Neuronal stem cell (in vitro differentiated cells): Measurements from ENCODE around the gene HSD11B2.
A peak's percentile ranks its signal among the peaks of the same experiment; 100 is the strongest.

Experiments used
- DNase-seq: peaks from one replicate; pipeline ENCODE4 v3.0.0-alpha.2; 2013; ENCODE audit warnings: low spot score
- H2AFZ ChIP-seq: one replicate; pipeline ENCODE4 v1.6.1; 2013; ENCODE audit warnings: mild to moderate bottlenecking, low read length, inconsistent platforms
- H2AK5ac ChIP-seq: 2 replicates; pipeline ENCODE4 v1.6.1; 2013; ENCODE audit warnings: low read depth, mild to moderate bottlenecking, inconsistent platforms, low read length, moderate library complexity, mixed read lengths
- H2BK120ac ChIP-seq: 2 replicates; pipeline ENCODE4 v1.6.1; 2013; ENCODE audit warnings: low read depth, mild to moderate bottlenecking, inconsistent platforms, low read length, moderate library complexity, mixed read lengths
- H2BK12ac ChIP-seq: one replicate; pipeline ENCODE4 v1.6.1; 2013; ENCODE audit warnings: low read length, inconsistent platforms
- H2BK15ac ChIP-seq: 2 replicates; pipeline ENCODE4 v1.6.1; 2013; ENCODE audit warnings: mild to moderate bottlenecking, low read length, inconsistent platforms, mixed read lengths
- H2BK5ac ChIP-seq: one replicate; pipeline ENCODE4 v1.6.1; 2013; ENCODE audit warnings: inconsistent platforms, mild to moderate bottlenecking, low read length, moderate library complexity
- H3K14ac ChIP-seq: one replicate; pipeline ENCODE4 v1.6.1; 2013; ENCODE audit warnings: low read length, inconsistent platforms
- H3K18ac ChIP-seq: 2 replicates; pipeline ENCODE4 v1.6.1; 2013; ENCODE audit warnings: low read length, inconsistent platforms
- H3K23ac ChIP-seq: 2 replicates; pipeline ENCODE4 v1.6.1; 2013; ENCODE audit warnings: low read depth, mild to moderate bottlenecking, mixed read lengths, low read length, inconsistent platforms; ENCODE audit not compliant: poor library complexity
- H3K27ac ChIP-seq: replicated peaks from 3 replicates; pipeline ENCODE4 v1.5.1; 2013; ENCODE audit warnings: low read length, inconsistent platforms
- H3K27me3 ChIP-seq, 3 experiments: 2 replicates each; pipeline ENCODE4 v1.6.1; 2013; ENCODE audit warnings: low read length in 3 of 3, mild to moderate bottlenecking in 2 of 3, inconsistent platforms in 1 of 3, low read depth in 1 of 3, mixed read lengths in 1 of 3, moderate library complexity in 1 of 3; ENCODE audit not compliant: control insufficient read depth in 3 of 3, insufficient read depth in 3 of 3
- H3K36me3 ChIP-seq, 2 donors: replicated peaks in 1 of 2; 2 replicates each; pipeline ENCODE4 v1.6.1; 2013; ENCODE audit warnings: low read length in 2 of 2; ENCODE audit not compliant: control insufficient read depth in 2 of 2, insufficient read depth in 2 of 2
- H3K4ac ChIP-seq: 2 replicates; pipeline ENCODE4 v1.6.1; 2013; ENCODE audit warnings: inconsistent platforms, mild to moderate bottlenecking, low read length, moderate library complexity
- H3K4me1 ChIP-seq, 2 donors: 1 replicate in 1 of 2; 2 replicates in 1 of 2; pipeline ENCODE4 v1.6.1; 2013; ENCODE audit warnings: low read length in 2 of 2, low read depth in 1 of 2; ENCODE audit not compliant: control insufficient read depth in 2 of 2, insufficient read depth in 1 of 2
- H3K4me2 ChIP-seq: one replicate; pipeline ENCODE4 v1.6.1; 2013; ENCODE audit warnings: mild to moderate bottlenecking, low read length, inconsistent platforms; ENCODE audit not compliant: insufficient read depth, poor library complexity, severe bottlenecking
- H3K4me3 ChIP-seq, 2 donors: 2 replicates each; pipeline ENCODE4 v1.5.1; 2013; ENCODE audit warnings: low read length in 2 of 2, mild to moderate bottlenecking in 2 of 2, inconsistent platforms in 1 of 2, moderate library complexity in 1 of 2
- H3K79me1 ChIP-seq: one replicate; pipeline ENCODE4 v1.6.1; 2013; ENCODE audit warnings: low read depth, mild to moderate bottlenecking, inconsistent platforms, low read length, moderate library complexity
- H3K9ac ChIP-seq: one replicate; pipeline ENCODE4 v1.6.1; 2013; ENCODE audit warnings: mild to moderate bottlenecking, low read depth, low read length, inconsistent platforms; ENCODE audit not compliant: poor library complexity
- H3K9me3 ChIP-seq, 2 donors: replicated peaks in 1 of 2; 2 replicates each; pipeline versions ENCODE3 to v1.6.1; 2013; ENCODE audit warnings: low read length in 2 of 2, mild to moderate bottlenecking in 2 of 2, inconsistent platforms in 1 of 2, low read depth in 1 of 2, mixed read lengths in 1 of 2, moderate library complexity in 1 of 2; ENCODE audit not compliant: control insufficient read depth in 2 of 2, insufficient read depth in 1 of 2
- H4K8ac ChIP-seq: one replicate; pipeline ENCODE4 v1.6.1; 2013; ENCODE audit warnings: low read depth, mild to moderate bottlenecking, inconsistent platforms, low read length, moderate library complexity
- H4K91ac ChIP-seq: one replicate; pipeline ENCODE4 v1.6.1; 2013; ENCODE audit warnings: low read length, low read depth, mild to moderate bottlenecking, inconsistent platforms; ENCODE audit not compliant: poor library complexity
- WGBS, 2 donors: extraction: QIAGEN DNeasy Blood & Tissue Kit; methylation state at CpG; one replicate each; pipeline ENCODE4 v1.1.7; 2013; ENCODE audit warnings: missing lambda C conversion rate in 2 of 2, mixed read lengths in 1 of 2; ENCODE audit not compliant: insufficient read length in 2 of 2, insufficient replicate concordance in 1 of 2; ENCODE audit errors: extremely low coverage in 2 of 2; 5-methylcytosine and 5-hydroxymethylcytosine counted together

HSD11B2 gene

DNA sequence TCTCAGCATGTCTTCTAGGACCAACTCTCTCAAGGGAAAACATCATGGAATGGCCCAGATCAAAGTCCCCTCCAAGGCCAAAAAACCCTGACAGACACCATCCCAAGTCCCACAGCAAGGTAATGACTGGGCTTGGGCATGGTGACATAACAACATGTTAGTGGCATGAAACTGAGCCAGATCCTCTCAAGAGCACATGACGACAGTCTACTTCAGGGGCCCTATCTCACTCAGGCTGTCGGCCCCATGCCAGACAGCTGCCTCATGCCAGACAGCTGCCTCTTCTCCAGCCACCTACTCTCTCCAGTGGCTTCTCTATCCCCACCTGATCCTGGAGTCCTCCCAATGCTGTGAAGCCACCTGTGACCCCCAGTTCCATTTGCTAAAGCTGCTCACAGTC is 18.4 kb downstream of the HSD11B2 start:
- no peak for DNase-seq

DNA sequence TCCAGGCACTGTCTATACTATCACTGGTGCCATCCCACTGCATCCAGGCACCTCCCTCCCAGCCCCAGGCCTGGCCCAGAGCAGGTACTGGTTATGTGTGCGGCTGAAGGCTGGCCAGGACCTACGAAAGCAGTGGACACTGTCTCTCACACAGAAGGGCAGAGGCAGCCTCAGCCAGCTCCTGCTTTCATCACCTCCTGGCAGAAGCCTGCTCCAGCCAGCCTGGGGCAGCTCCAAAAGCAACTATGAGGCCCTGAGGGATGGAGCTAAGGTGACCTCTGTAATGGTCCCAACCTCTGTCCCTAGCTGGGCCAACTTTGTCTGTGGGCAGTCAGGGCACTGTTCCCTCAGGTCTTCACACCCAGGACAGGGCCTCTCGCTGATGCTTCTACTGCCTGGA is 18.8 kb downstream of the HSD11B2 start:
- H2BK12ac ChIP-seq = no peak overlapping the region
- H3K4me3 ChIP-seq = no peak overlapping the region
- H3K27me3 ChIP-seq = no peaks in the 10 kb centered on the region

More for the DNA sequence above, 18.4 kb downstream of the HSD11B2 start:
- Histone ChIP-seq H3K27me3 (no peaks in the 10 kb centered on the region), H2AFZ (no peak overlapping the region), H3K27ac (no peak overlapping the region), H3K18ac (no peak overlapping the region), H3K4me3 (no peak overlapping the region), H3K4me2 (no peak overlapping the region), H2BK5ac (no peak overlapping the region), H3K14ac (no peak overlapping the region), H3K9ac (peak overlapping the region; percentile 53), H4K8ac (no peak overlapping the region), H3K36me3 (peaks cover 0 to 44% of the 10 kb centered on the region in 2 donors), H2BK12ac (no peak overlapping the region), H4K91ac (no peak overlapping the region), H3K23ac (peak overlapping the region; percentile 11), H2BK15ac (no peak overlapping the region), H3K9me3 (no peaks in the 10 kb centered on the region), H3K4me1 (peaks cover 6 to 7% of the 10 kb centered on the region in 2 donors), H3K79me1 (peaks cover 4% of the 10 kb centered on the region), H3K4ac (no peak overlapping the region), H2AK5ac (no peak overlapping the region), H2BK120ac (no peak overlapping the region)
- no CpG with 5 or more reads among the region's 2 CpGs for WGBS, 2 donors

DNA sequence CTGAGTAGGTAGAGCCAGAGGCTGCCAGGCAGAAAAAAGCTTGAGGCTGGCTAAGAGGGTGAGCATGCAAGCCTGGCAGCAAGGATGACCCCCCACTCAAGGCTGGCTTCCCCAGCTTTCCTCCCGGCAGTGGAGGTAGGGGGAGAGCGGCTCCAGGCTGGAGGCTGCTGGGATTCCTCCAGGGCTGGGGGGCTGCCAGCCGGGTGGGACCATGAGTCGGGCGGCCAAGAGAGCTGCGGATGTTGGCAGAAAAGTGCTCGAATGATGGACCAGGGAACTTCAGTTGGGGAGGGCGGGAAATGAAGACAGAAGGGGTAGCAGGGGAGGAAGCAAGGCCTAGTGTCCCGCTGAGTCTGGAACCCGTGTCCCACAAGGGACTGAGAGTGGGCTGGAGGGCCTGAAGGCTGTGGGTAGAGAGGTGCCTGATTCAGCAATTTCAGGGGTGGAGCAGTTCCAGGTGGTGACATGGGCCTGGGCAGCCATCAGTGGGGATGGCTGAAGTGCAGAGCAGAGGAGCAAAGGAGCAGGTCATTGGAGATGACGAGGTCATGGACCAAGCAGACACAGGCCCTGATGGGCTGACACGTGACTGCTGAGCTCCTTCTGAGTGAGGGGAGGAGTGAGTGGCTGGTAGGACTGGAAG is 20.3 kb downstream of the HSD11B2 start:
- DNase-seq = no peak
- Histone ChIP-seq H2BK5ac (no peak overlapping the region), H2BK120ac (no peak overlapping the region), H3K14ac (no peak overlapping the region), H3K4ac (no peak overlapping the region), H3K9ac (no peak overlapping the region), H3K4me1 (peaks cover 3 to 7% of the 10 kb centered on the region in 2 donors), H3K27ac (no peak overlapping the region), H3K9me3 (no peaks in the 10 kb centered on the region), H4K91ac (no peak overlapping the region), H2AK5ac (no peak overlapping the region), H3K18ac (no peak overlapping the region), H3K4me3 (no peak overlapping the region), H3K36me3 (peaks cover 0 to 41% of the 10 kb centered on the region in 2 donors), H3K23ac (no peak overlapping the region), H2AFZ (no peak overlapping the region), H4K8ac (no peak overlapping the region), H3K4me2 (no peak overlapping the region), H3K79me1 (peaks cover 3% of the 10 kb centered on the region), H2BK15ac (no peak overlapping the region), H2BK12ac (no peak overlapping the region), H3K27me3 (no peaks in the 10 kb centered on the region)
- WGBS, 2 donors = no CpG with 5 or more reads among the region's 12 CpGs

More for the DNA sequence above, 18.8 kb downstream of the HSD11B2 start:
- Histone ChIP-seq H3K36me3 (peaks cover 0 to 41% of the 10 kb centered on the region in 2 donors), H2AK5ac (no peak overlapping the region), H3K79me1 (peaks cover 4% of the 10 kb centered on the region), H2BK15ac (no peak overlapping the region), H3K9me3 (no peaks in the 10 kb centered on the region), H2AFZ (no peak overlapping the region), H2BK5ac (no peak overlapping the region), H3K27ac (no peak overlapping the region), H3K18ac (no peak overlapping the region), H3K4ac (no peak overlapping the region), H2BK120ac (no peak overlapping the region), H3K9ac (peak overlapping the region; percentile 53), H3K14ac (no peak overlapping the region), H4K8ac (no peak overlapping the region), H3K23ac (peak overlapping the region; percentile 11), H4K91ac (no peak overlapping the region), H3K4me2 (no peak overlapping the region), H3K4me1 (peaks cover 3 to 7% of the 10 kb centered on the region in 2 donors)
- DNase-seq = no peak
- WGBS, 2 donors = no CpG with 5 or more reads among the region's 3 CpGs

DNA sequence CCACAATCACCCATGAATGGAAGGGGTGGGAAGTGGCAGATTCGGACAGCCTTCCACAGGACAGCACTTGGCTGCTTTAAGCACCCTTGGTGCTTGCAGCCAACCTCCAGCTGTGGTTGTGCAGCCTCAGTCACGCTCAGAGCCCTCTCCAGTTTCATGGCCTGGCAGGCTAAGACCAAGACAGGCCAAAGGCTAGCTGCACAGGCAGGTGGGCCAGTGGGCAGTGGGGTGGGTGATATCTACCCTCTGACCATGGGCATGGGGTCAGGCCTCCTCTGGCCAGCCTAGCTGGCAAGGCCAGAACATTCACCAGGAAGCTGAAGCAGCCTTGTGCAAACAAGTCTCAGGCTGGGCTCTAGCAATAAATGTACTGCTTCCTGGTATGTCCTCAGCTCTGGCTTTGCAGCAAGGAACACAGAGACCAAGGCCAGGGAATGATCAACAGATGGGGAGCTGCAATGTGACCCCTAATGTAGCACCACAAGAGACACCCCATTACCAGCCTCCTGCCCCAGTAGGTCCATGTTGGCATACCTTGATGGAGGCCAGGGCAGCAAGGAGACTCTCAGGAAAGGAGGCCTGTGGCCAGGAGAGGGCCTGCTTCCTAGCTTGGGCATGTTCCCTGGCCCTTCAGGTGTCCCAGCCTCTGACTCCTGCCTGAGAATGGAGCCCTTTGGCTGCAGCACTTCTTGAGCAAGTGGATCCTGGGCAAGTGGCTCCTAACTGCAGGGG is 20.9 kb downstream of the HSD11B2 start:
- DNase-seq = no peak
- Histone ChIP-seq H3K9ac (no peak overlapping the region), H3K14ac (no peak overlapping the region), H3K4me2 (no peak overlapping the region), H2BK120ac (no peak overlapping the region), H2BK15ac (no peak overlapping the region), H3K4me3 (no peak overlapping the region), H3K36me3 (peaks cover 0 to 41% of the 10 kb centered on the region in 2 donors), H3K18ac (no peak overlapping the region), H3K4ac (no peak overlapping the region), H3K27me3 (no peaks in the 10 kb centered on the region), H3K9me3 (no peaks in the 10 kb centered on the region), H2AFZ (no peak overlapping the region), H4K8ac (no peak overlapping the region), H4K91ac (no peak overlapping the region), H3K79me1 (peaks cover 3% of the 10 kb centered on the region), H2BK12ac (no peak overlapping the region), H3K27ac (no peak overlapping the region), H3K4me1 (peaks cover 3 to 7% of the 10 kb centered on the region in 2 donors), H3K23ac (no peak overlapping the region), H2BK5ac (peak overlapping the region; percentile 7), H2AK5ac (no peak overlapping the region)
- no CpG with 5 or more reads among the region's 2 CpGs for WGBS, 2 donors
